PC-9 (cell line): ENCODE measurements around the gene STK35. TPM values are rescaled to one million over a fixed set of nuclear protein-coding genes. Genes with fewer than 3 reads are reported as not detected.

ENCODE experiments used
- BruUV-seq: library from RNA; stranded (reverse); fragments of 400-500 nt; replicated peaks from 2 replicates; lab custom pipeline; 2021; lab: Mats Ljungman, UMichigan
- CTCF ChIA-PET: fragments of 300-600 bp; sonication (Branson Sonifier 250); formaldehyde crosslinking; loops from one replicate; lab custom pipeline; 2022; ENCODE audit warnings: antibody characterized with exemption; lab: Charles Lee
- POLR2A ChIA-PET: fragments of 300-600 bp; sonication (Branson Sonifier 250); formaldehyde crosslinking; loops from one replicate; lab custom pipeline; 2022; ENCODE audit warnings: antibody characterized with exemption; ENCODE audit not compliant: unreplicated experiment; lab: Charles Lee
- DNase-seq, 2 experiments: peaks; one replicate each; pipeline versions ENCODE4 v3.0.0 to v3.0.0-alpha.2; 2015 to 2022; ENCODE audit warnings: mixed read lengths in 1 of 2
- H2AFZ ChIP-seq: fragments of 200-600 bp; sonication (generic); 2 replicates; pipeline ENCODE4 v1.8.1; 2017; ENCODE audit warnings: antibody characterized with exemption
- H3F3A ChIP-seq: fragments of 200-600 bp; sonication (generic); 2 replicates; pipeline ENCODE4 v1.8.1; 2017; ENCODE audit warnings: antibody characterized with exemption, mild to moderate bottlenecking, low read depth; ENCODE audit not compliant: insufficient read depth
- H3K27ac ChIP-seq: fragments of 200-600 bp; sonication (generic); 2 replicates; pipeline ENCODE4 v1.6.1; 2016; ENCODE audit warnings: mixed run types
- H3K27me3 ChIP-seq: fragments of 200-600 bp; sonication (generic); 2 replicates; pipeline ENCODE4 v1.6.1; 2016; ENCODE audit warnings: low read depth, mixed run types; ENCODE audit not compliant: insufficient read depth
- H3K36me3 ChIP-seq: fragments of 200-600 bp; sonication (generic); 2 replicates; pipeline ENCODE4 v1.6.1; 2016; ENCODE audit warnings: low read depth, mixed run types
- H3K4me1 ChIP-seq: fragments of 200-600 bp; sonication (generic); replicated peaks from 2 replicates; pipeline ENCODE4 v1.6.1; 2016; ENCODE audit warnings: mixed run types; ENCODE audit not compliant: insufficient read depth
- H3K4me2 ChIP-seq: fragments of 200-600 bp; sonication (generic); 2 replicates; pipeline ENCODE4 v1.6.1; 2017; ENCODE audit warnings: mixed run types
- H3K4me3 ChIP-seq: fragments of 200-600 bp; sonication (generic); 2 replicates; pipeline ENCODE4 v1.6.1; 2016; ENCODE audit warnings: mixed run types
- H3K79me2 ChIP-seq: fragments of 200-600 bp; sonication (generic); 2 replicates; pipeline ENCODE4 v1.6.1; 2017; ENCODE audit warnings: low read depth, mixed run types
- H3K9me2 ChIP-seq: fragments of 200-600 bp; sonication (generic); 2 replicates; pipeline ENCODE4 v1.8.1; 2017; ENCODE audit warnings: mild to moderate bottlenecking; ENCODE audit not compliant: insufficient read depth
- H3K9me3 ChIP-seq: fragments of 200-600 bp; sonication (generic); 2 replicates; pipeline ENCODE4 v1.8.1; 2016; ENCODE audit warnings: low read depth; ENCODE audit not compliant: insufficient read depth
- H4K20me1 ChIP-seq: fragments of 200-600 bp; sonication (generic); 2 replicates; pipeline ENCODE4 v1.8.1; 2017; ENCODE audit not compliant: insufficient read depth
- CTCF ChIP-seq: fragments of 200-600 bp; sonication (generic); conservative IDR thresholded peaks from 2 replicates; pipeline ENCODE4 v1.6.1; 2017; ENCODE audit warnings: mixed run types, antibody characterized with exemption, mild to moderate bottlenecking, moderate library complexity
- EZH2 ChIP-seq: fragments of 200-600 bp; sonication (generic); IDR thresholded peaks from 2 replicates; pipeline ENCODE4 v1.8.0; 2017; ENCODE audit warnings: antibody characterized with exemption, low read depth
- intact Hi-C: fragments of 100-400 bp; cut with micrococcal nuclease; formaldehyde crosslinking; loops from one replicate; pipeline ENCODE4 v1.10.0; 2022; ENCODE audit not compliant: unreplicated experiment
- total RNA-seq: library from RNA; stranded (reverse); gene quantifications from 2 replicates; pipeline ENCODE4 v1.2.3, GENCODE V29; 2021

The STK35 gene
- total RNA-seq, 1 experiment from 2014 or later: 36.7 TPM

GRCh38 chr20:2137552-2138201 is 36.0 kb downstream of the STK35 start:
- POLR2A ChIA-PET: no interaction called here
- H3K79me2 ChIP-seq: peaks cover 78% of the 10 kb centered on the region

DNA sequence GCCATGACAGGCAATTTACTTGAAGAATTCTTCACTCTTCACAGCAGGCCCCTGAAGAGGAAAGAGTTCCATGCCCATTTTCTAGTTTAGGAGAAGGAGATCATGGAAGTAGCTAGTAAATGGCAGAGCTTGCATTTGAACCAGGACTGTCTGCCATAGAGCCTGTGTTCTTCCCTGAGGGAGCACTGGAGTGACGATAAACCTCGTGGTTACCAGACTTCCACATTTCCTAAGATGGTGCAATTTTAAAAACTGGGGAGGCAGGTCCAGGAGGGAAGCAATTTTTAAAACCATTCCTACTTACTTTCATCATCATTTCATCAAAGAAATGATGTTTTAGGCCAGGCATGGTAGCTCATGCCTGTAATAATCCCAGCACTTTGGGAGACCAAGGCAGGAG is 36.8 kb downstream of the STK35 start:
- Histone ChIP-seq H3K4me2 (no peak overlapping the region), H3K9me2 (no peaks in the 10 kb centered on the region), H3K9me3 (no peaks in the 10 kb centered on the region), H3F3A (peaks cover 7% of the 10 kb centered on the region), H3K27me3 (no peaks in the 10 kb centered on the region), H2AFZ (no peak overlapping the region), H3K79me2 (peaks cover 74% of the 10 kb centered on the region), H3K4me3 (no peak overlapping the region), H3K4me1 (peaks cover 14% of the 10 kb centered on the region), H4K20me1 (peaks cover 68% of the 10 kb centered on the region), H3K36me3 (no peaks in the 10 kb centered on the region), H3K27ac (no peak overlapping the region)
- ChIA-PET CTCF (no interaction called here), POLR2A (no interaction called here)
- intact Hi-C loops: no loop called here
- no peak for DNase-seq
- BruUV-seq: no TSS peak
- no peak for TF ChIP-seq CTCF
- TF ChIP-seq EZH2: no peak

More at GRCh38 chr20:2137552-2138201, 36.0 kb downstream of the STK35 start:
- TF ChIP-seq CTCF: no peak
- TF ChIP-seq EZH2: no peak
- CTCF ChIA-PET: no interaction called here
- H3K27me3 ChIP-seq: no peaks in the 10 kb centered on the region
- H2AFZ ChIP-seq: no peak overlapping the region
- DNase-seq: no peak
- no peak overlapping the region for H3K4me3 ChIP-seq
- H3K9me3 ChIP-seq: no peaks in the 10 kb centered on the region
- H3K4me1 ChIP-seq: peaks cover 22% of the 10 kb centered on the region
- H3F3A ChIP-seq: peaks cover 14% of the 10 kb centered on the region
- no peaks in the 10 kb centered on the region for H3K9me2 ChIP-seq
- no peak overlapping the region for H3K27ac ChIP-seq
- peaks cover 69% of the 10 kb centered on the region for H4K20me1 ChIP-seq
- BruUV-seq: no TSS peak
- no peaks in the 10 kb centered on the region for H3K36me3 ChIP-seq
- no peak overlapping the region for H3K4me2 ChIP-seq
- intact Hi-C loops: no loop called here

DNA sequence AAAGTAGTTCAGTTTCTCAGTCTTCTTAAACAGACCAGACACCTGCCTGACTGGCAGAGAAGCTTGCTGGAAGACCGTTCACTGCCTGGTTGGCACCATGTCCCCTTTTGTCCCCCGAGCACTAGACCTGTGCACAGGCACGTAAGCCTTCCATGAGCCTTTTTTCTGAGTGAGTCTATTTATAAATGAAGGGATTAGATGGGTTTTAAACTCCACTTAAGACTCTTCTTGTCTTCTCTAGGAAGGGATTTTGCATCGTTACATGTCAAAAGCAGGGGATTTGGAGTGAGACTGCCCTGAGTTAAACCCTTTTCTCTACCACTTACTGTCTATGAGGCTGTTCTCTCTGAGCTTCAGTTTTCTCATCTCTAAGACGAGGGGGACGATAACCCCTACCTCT is 37.6 kb downstream of the STK35 start:
- Histone ChIP-seq H3K27me3 (no peaks in the 10 kb centered on the region), H3K79me2 (peaks cover 65% of the 10 kb centered on the region), H2AFZ (no peak overlapping the region), H3K9me2 (no peaks in the 10 kb centered on the region), H3F3A (no peaks in the 10 kb centered on the region), H3K9me3 (no peaks in the 10 kb centered on the region), H3K27ac (no peak overlapping the region), H3K4me1 (peaks cover 6% of the 10 kb centered on the region; the same call in 1 of the 2 replicates), H3K36me3 (no peaks in the 10 kb centered on the region), H4K20me1 (peaks cover 63% of the 10 kb centered on the region), H3K4me2 (no peak overlapping the region), H3K4me3 (no peak overlapping the region)
- TF ChIP-seq EZH2: no peak
- TF ChIP-seq CTCF: no peak
- intact Hi-C loops: no loop called here
- CTCF ChIA-PET: no interaction called here
- DNase-seq: no peak
- POLR2A ChIA-PET: no interaction called here
- BruUV-seq: no TSS peak
